Stimulated activated memory B cell treated with anti-CD40 and anti-IgM and Interleukin-4, amounts not matched to agents 10 μg/mL and 1 μg/mL and 100 μg/mL, for 72 hours (primary cell): ENCODE results near the gene LDLRAD4.
A peak's percentile ranks its signal among the peaks of the same experiment; 100 is the strongest.

Source experiments
- ATAC-seq: fragments of 150-1000 bp; cut with Tn5 transposase; 2 replicates; pipeline ENCODE4 v1.10.0; 2021
- H3K27ac Mint-ChIP-seq: one replicate; pipeline ENCODE4 v1.8.0; 2022; ENCODE audit warnings: mild to moderate bottlenecking, mixed read lengths
- H3K27me3 Mint-ChIP-seq: one replicate; pipeline ENCODE4 v1.8.0; 2022; ENCODE audit warnings: mixed read lengths
- H3K36me3 Mint-ChIP-seq: one replicate; pipeline ENCODE4 v1.8.0; 2022; ENCODE audit warnings: mixed read lengths
- H3K4me1 Mint-ChIP-seq: one replicate; pipeline ENCODE4 v1.8.0; 2022; ENCODE audit warnings: mixed read lengths
- H3K4me3 Mint-ChIP-seq: one replicate; pipeline ENCODE4 v1.8.0; 2022; ENCODE audit warnings: mild to moderate bottlenecking, moderate library complexity, mixed read lengths
- H3K9me3 Mint-ChIP-seq: one replicate; pipeline ENCODE4 v1.8.0; 2022; ENCODE audit warnings: mixed read lengths

The LDLRAD4 gene

DNA sequence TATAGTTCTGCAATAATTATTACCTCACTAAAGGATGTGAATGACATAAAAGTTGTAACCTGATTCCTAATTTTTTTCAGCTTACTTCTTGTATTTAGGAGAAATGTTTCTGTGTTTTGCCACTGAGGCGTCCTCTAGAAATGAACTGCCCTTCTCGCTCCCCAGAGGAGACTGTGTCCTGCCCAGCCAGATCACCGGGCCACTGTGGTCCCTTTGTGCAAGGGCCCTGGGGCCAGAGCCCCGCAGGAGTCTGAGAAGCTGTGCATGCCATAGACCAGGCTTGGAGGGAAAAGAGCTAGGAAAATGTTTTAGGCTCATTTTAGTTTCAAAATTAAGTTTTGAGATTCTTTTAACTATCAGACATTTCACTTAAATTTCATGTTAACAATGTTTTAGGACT lies 31.1 kb upstream of the LDLRAD4 start:
- H3K9me3 Mint-ChIP-seq, result no peaks in the 10 kb centered on the region
- H3K27ac Mint-ChIP-seq, result no peak overlapping the region
- H3K4me3 Mint-ChIP-seq, result no peak overlapping the region
- H3K27me3 Mint-ChIP-seq, result peaks cover 16% of the 10 kb centered on the region
- no peaks in the 10 kb centered on the region for H3K4me1 Mint-ChIP-seq
- ATAC-seq, result no peak
- no peaks in the 10 kb centered on the region for H3K36me3 Mint-ChIP-seq

GRCh38 chr18:13191031-13191430 lies 27.5 kb upstream of the LDLRAD4 start:
- no peak overlapping the region for H3K4me3 Mint-ChIP-seq
- H3K27me3 Mint-ChIP-seq, result peaks cover 10% of the 10 kb centered on the region
- H3K4me1 Mint-ChIP-seq, result no peaks in the 10 kb centered on the region
- H3K9me3 Mint-ChIP-seq, result peaks cover 2% of the 10 kb centered on the region
- no peak for ATAC-seq
- no peaks in the 10 kb centered on the region for H3K36me3 Mint-ChIP-seq
- no peak overlapping the region for H3K27ac Mint-ChIP-seq

DNA sequence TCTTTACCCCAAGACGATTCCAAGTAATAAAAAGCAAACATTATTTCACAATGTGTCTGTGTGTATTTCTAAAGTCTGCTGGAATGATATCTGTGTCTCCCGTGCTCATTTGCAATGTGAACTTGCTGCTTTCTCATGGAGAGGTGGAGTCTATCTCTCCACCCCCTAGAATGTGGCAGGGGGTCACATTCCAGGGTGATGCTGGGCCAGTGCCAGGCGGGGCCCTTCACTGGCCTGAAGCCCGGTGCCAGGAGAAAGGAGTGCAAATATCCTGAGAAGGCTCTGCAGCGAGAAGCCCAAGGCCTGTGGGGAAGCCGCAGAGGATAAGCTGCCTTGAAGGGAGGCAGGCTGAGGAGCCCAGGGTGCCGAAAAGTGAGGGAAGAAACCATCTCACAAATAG lies 26.8 kb upstream of the LDLRAD4 start:
- no peaks in the 10 kb centered on the region for H3K36me3 Mint-ChIP-seq
- H3K9me3 Mint-ChIP-seq, result peaks cover 2% of the 10 kb centered on the region
- H3K4me1 Mint-ChIP-seq, result no peaks in the 10 kb centered on the region
- peak; percentile 36 for ATAC-seq
- no peak overlapping the region for H3K27ac Mint-ChIP-seq
- no peak overlapping the region for H3K4me3 Mint-ChIP-seq
- H3K27me3 Mint-ChIP-seq, result peaks cover 10% of the 10 kb centered on the region

DNA sequence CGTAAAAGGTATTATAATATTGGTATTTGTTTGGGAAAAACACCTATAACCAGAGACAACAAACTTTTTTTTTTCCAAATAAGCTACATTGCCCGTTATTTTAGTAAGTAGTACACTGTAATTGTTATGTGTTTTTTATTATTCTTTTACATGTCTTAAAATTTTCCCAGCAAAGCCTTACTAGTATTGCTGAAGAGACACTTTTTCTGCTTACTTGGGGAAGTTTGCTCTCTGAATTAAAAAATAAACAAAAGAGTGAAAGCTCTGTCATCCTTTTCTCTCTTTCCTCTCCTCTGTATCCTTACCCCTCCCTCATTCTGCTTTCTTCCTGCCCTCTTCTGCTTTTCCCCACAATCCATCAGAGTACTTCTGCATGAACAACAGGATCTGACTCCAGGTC lies 25.6 kb upstream of the LDLRAD4 start:
- H3K27ac Mint-ChIP-seq, result no peak overlapping the region
- H3K36me3 Mint-ChIP-seq, result no peaks in the 10 kb centered on the region
- H3K9me3 Mint-ChIP-seq, result peaks cover 2% of the 10 kb centered on the region
- no peak overlapping the region for H3K4me3 Mint-ChIP-seq
- no peak for ATAC-seq
- peaks cover 10% of the 10 kb centered on the region for H3K27me3 Mint-ChIP-seq
- no peaks in the 10 kb centered on the region for H3K4me1 Mint-ChIP-seq

- no peak overlapping the region for H3K27ac Mint-ChIP-seq
- H3K36me3 Mint-ChIP-seq, result peaks cover 1% of the 10 kb centered on the region
- ATAC-seq, result no peak
- H3K27me3 Mint-ChIP-seq, result peaks cover 21% of the 10 kb centered on the region
- H3K4me3 Mint-ChIP-seq, result no peak overlapping the region
- H3K4me1 Mint-ChIP-seq, result no peaks in the 10 kb centered on the region
- H3K9me3 Mint-ChIP-seq, result peaks cover 10% of the 10 kb centered on the region
These were observed 24.3 kb upstream of the LDLRAD4 start for GRCh38 chr18:13194239-13194638.

GRCh38 chr18:13198701-13199100 lies 19.9 kb upstream of the LDLRAD4 start:
- ATAC-seq, result no peak
- Mint-ChIP-seq H3K27me3 (peaks cover 23% of the 10 kb centered on the region), H3K4me3 (no peak overlapping the region), H3K9me3 (peaks cover 19% of the 10 kb centered on the region), H3K27ac (no peak overlapping the region), H3K4me1 (no peaks in the 10 kb centered on the region), H3K36me3 (peaks cover 13% of the 10 kb centered on the region)

DNA sequence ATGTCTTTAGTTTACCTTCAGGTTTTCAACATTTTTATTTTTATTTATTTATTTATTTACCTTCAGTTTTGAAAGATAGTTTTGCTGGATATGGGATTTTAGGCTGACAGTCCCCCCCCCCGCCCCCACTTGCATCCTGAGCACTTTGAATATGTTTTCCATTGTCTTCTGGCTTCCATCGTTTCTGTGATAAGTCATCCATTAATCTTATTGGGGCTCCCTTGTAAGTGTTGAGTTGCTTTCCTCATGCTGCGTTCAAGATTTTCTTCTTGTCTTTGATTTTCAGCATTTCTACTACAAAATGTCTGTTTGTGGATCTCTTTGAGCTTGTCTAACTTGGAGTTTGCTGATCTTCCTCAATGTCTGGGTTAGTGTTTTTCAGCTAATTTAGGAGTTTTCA lies 19.4 kb upstream of the LDLRAD4 start:
- Mint-ChIP-seq H3K27me3 (peaks cover 27% of the 10 kb centered on the region), H3K9me3 (peaks cover 19% of the 10 kb centered on the region), H3K4me3 (no peak overlapping the region), H3K27ac (no peak overlapping the region), H3K4me1 (no peaks in the 10 kb centered on the region), H3K36me3 (peaks cover 13% of the 10 kb centered on the region)
- ATAC-seq, result no peak

- H3K27ac Mint-ChIP-seq, result no peak overlapping the region
- H3K27me3 Mint-ChIP-seq, result peaks cover 46% of the 10 kb centered on the region
- ATAC-seq, result no peak
- peaks cover 13% of the 10 kb centered on the region for H3K36me3 Mint-ChIP-seq
- no peaks in the 10 kb centered on the region for H3K4me1 Mint-ChIP-seq
- H3K9me3 Mint-ChIP-seq, result peaks cover 17% of the 10 kb centered on the region
- no peak overlapping the region for H3K4me3 Mint-ChIP-seq
These were observed 17.3 kb upstream of the LDLRAD4 start for GRCh38 chr18:13201292-13201691.

DNA sequence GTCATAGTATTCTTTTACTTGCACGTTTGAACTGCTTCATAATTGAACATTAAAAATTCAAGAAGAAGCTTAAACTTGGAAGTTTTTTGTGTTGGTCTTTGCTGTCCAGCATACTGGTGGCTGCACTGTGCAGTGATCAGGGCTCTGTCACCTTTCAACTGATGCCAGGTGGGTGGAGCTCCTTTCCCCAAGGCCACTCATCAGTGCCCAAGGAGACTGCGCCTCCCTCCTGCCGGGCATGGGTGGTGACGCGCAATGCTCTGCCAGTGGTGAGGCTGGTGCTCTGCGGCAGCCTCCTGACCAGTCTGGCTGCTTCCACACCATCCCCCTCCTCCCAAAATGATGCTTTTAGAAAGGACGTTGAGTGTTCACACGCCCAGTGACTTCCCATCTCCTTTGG lies 16.0 kb upstream of the LDLRAD4 start:
- Mint-ChIP-seq H3K27ac (no peak overlapping the region), H3K4me3 (no peak overlapping the region), H3K27me3 (peaks cover 58% of the 10 kb centered on the region), H3K36me3 (peaks cover 13% of the 10 kb centered on the region), H3K9me3 (peaks cover 17% of the 10 kb centered on the region), H3K4me1 (no peaks in the 10 kb centered on the region)
- ATAC-seq, result no peak

DNA sequence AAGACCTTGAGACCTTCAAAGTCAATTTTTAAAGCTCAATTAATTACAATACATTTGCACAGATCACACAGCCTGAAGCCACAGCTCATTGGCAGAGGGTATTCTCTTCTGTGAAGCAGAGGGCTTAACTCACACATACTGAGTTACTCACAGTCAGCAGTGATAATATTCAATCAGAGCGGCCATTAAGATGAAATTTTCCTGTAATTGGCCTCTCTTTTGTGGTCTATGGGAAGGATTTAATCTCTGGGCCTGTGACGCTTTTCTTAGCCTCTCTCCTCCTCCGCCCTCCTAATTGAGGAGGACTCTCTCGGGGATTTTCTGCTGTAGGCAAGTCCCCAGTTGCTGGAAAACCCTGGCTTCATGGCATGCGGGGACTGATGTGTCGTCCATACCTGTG lies 12.3 kb upstream of the LDLRAD4 start:
- no peak overlapping the region for H3K27ac Mint-ChIP-seq
- H3K36me3 Mint-ChIP-seq, result no peaks in the 10 kb centered on the region
- peaks cover 79% of the 10 kb centered on the region for H3K27me3 Mint-ChIP-seq
- no peaks in the 10 kb centered on the region for H3K9me3 Mint-ChIP-seq
- ATAC-seq, result no peak
- no peak overlapping the region for H3K4me3 Mint-ChIP-seq
- H3K4me1 Mint-ChIP-seq, result no peaks in the 10 kb centered on the region

DNA sequence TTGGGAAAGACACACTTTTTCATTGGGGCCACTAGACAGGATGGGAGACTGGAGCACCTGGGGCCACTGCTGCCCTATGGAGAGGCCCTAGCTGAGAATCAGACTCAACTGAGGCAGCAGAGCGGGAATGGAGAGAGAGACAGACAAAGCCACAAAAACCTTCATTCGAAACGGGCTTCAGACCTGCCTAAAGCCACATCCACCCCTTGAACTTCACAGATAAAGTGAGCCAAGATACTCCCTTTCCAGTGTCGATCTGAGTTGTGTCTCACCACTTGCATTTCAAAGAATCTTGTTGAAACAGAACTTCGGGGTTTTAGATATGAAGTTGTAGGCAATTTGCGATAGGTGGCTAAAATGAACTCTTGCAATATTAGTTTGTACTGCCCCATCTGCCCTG lies 11.3 kb upstream of the LDLRAD4 start:
- Mint-ChIP-seq H3K27me3 (peaks cover 86% of the 10 kb centered on the region), H3K4me1 (no peaks in the 10 kb centered on the region), H3K36me3 (no peaks in the 10 kb centered on the region), H3K27ac (no peak overlapping the region), H3K9me3 (no peaks in the 10 kb centered on the region), H3K4me3 (no peak overlapping the region)
- ATAC-seq, result no peak

GRCh38 chr18:13211534-13211933 lies 7.0 kb upstream of the LDLRAD4 start:
- Mint-ChIP-seq H3K36me3 (no peaks in the 10 kb centered on the region), H3K27ac (no peak overlapping the region), H3K4me3 (no peak overlapping the region), H3K27me3 (peaks cover 91% of the 10 kb centered on the region), H3K4me1 (peaks cover 4% of the 10 kb centered on the region), H3K9me3 (no peaks in the 10 kb centered on the region)
- ATAC-seq, result no peak

DNA sequence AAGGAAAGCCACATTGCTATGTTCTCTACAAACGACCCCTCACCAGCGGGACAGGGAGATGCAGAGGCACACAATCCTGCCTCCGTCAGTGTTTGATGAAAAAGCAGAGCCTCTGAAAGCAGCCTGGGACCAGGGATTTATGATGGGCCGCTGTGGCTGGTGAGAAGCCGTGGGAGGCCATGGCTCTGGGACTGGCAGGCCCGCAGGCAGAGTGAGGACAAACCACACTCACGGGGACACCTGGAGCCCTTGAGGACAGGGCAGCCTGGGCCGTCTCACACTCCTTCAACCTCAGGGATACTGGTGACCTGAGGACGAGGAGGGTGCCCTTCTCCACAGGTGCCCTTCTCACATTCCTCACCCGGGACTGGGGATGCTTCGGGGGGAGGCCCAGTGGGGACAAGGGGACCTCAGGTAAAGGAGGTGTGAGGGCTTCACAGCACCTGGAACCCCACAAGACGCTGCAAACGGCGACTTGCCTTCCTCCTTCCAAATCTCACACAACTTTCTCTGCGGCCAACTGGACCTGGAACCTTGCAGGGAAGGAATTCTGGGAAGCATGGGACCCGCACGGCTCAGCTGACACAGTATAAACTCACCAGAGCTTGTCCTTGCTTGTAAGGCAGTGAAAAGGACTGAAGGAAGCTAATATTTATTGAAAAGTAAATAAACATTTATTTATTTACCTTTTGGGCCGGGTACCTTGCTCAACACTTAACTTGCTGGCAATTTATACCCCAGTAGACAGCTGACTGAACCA lies 5.3 kb upstream of the LDLRAD4 start:
- Mint-ChIP-seq H3K4me1 (peaks cover 8% of the 10 kb centered on the region), H3K27ac (no peak overlapping the region), H3K27me3 (peaks cover 80% of the 10 kb centered on the region), H3K9me3 (no peaks in the 10 kb centered on the region), H3K36me3 (no peaks in the 10 kb centered on the region), H3K4me3 (no peak overlapping the region)
- ATAC-seq, result no peak

DNA sequence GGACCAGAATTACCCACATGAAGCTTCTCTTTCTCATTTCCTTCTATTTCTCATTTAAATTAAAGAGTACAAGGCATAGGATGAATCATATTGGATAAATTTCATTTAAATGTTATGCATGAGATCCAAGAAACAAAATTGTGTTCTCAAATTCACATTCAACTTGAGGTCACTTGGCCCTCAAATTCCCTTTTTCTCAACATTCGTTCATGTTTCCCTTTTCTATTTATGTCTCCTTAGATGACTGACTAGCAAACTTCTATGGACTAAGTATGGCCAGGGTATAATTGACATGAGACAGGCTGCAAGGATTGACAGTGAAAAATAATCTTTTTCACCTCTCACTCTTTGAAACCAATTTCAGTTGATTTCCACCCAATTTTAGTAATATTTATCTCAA lies 4.0 kb upstream of the LDLRAD4 start:
- no peak for ATAC-seq
- Mint-ChIP-seq H3K27me3 (peaks cover 76% of the 10 kb centered on the region), H3K27ac (no peak overlapping the region), H3K4me3 (no peak overlapping the region), H3K36me3 (no peaks in the 10 kb centered on the region), H3K4me1 (peaks cover 8% of the 10 kb centered on the region), H3K9me3 (no peaks in the 10 kb centered on the region)

DNA sequence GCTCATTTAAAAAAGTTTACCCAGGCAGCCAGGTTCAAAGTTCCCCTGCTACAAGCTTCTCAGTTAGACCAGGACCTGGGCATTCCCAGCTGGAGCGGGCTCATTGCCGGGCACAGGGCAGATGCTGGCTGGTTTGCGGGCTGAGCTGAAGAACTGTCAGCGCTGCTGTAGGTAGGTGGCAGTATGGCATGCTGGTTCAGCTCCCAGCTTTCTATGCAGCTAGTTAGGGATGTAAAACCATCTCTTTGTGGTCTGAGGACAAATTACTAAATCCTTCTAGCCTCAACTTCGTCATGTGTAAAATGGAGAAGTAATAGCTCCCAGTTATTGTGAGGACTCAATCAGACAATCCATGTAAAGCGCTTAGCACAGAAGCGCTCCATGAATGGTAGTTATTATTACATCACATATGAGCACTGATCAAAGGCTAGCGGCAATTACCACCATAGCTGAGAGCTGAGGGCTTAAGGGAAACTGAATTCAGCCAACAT lies 2.4 kb upstream of the LDLRAD4 start:
- H3K9me3 Mint-ChIP-seq, result no peaks in the 10 kb centered on the region
- H3K27ac Mint-ChIP-seq, result no peak overlapping the region
- peaks cover 79% of the 10 kb centered on the region for H3K27me3 Mint-ChIP-seq
- H3K4me3 Mint-ChIP-seq, result no peak overlapping the region
- peak; percentile 65 for ATAC-seq
- H3K36me3 Mint-ChIP-seq, result no peaks in the 10 kb centered on the region
- H3K4me1 Mint-ChIP-seq, result peaks cover 8% of the 10 kb centered on the region

GRCh38 chr18:13216711-13217465 lies 1.7 kb upstream of the LDLRAD4 start:
- Mint-ChIP-seq H3K27me3 (peaks cover 84% of the 10 kb centered on the region), H3K27ac (no peak overlapping the region), H3K36me3 (no peaks in the 10 kb centered on the region), H3K9me3 (no peaks in the 10 kb centered on the region), H3K4me1 (peaks cover 8% of the 10 kb centered on the region), H3K4me3 (peak overlapping the region; percentile 73)
- ATAC-seq, result peak; percentile 70
